K562 (cell line): ENCODE results near the gene PPP1R36. TPM values are rescaled to one million over a fixed set of nuclear protein-coding genes. Genes with fewer than 3 reads are reported as not detected.
A peak's percentile ranks its signal among the peaks of the same experiment; 100 is the strongest.

ENCODE experiments used
- ATAC-seq: fragments of 200-7000 bp; cut with Tn5 transposase; 3 replicates; pipeline ENCODE4 v1.9.1; 2020; ENCODE audit warnings: moderate library complexity
- BruUV-seq: library from RNA; stranded (reverse); fragments of 400-500 nt; replicated peaks from 2 replicates; lab custom pipeline; 2021; lab: Mats Ljungman, UMichigan
- CTCF ChIA-PET: fragments of 300-600 bp; formaldehyde crosslinking; extraction: SDS; loops from one replicate; lab custom pipeline; 2021; ENCODE audit warnings: low intra/inter-chr PET ratio; lab: Yijun Ruan, JAX
- POLR2A ChIA-PET: fragments of 300-600, 350-650 bp; sonication (Branson Sonifier 250); formaldehyde crosslinking; extraction: SDS; loops from one replicate; lab custom pipeline; 2021; ENCODE audit warnings: antibody characterized with exemption, inconsistent platforms; lab: Yijun Ruan, JAX
- DNase-seq, 4 experiments: peaks; one replicate each; pipeline versions ENCODE4 v3.0.0 to v3.0.0-alpha.2; 2011 to 2018; ENCODE audit warnings: low spot score in 3 of 4, mixed read lengths in 3 of 4; ENCODE audit errors: extremely low read depth in 1 of 4
- FAIRE-seq: peaks from 2 replicates; lab custom pipeline; 2011; peaks lifted over from hg19 to GRCh38; lab: Jason Lieb, UNC
- H2AFZ ChIP-seq: 2 replicates; pipeline ENCODE4 v1.6.0; 2011; ENCODE audit warnings: low read depth, low read length, control low read depth, inconsistent platforms
- H3K27ac ChIP-seq: fragments of 200-600 bp; 3 replicates; pipeline ENCODE4 v1.8.0; 2011; ENCODE audit warnings: low read depth, mild to moderate bottlenecking, control low read depth, inconsistent platforms, low read length, moderate library complexity, mixed read lengths; ENCODE audit errors: extremely low read depth
- H3K27me3 ChIP-seq, 2 experiments: fragments of 300-600 bp in 1 of 2; 2 replicates in 1 of 2; 3 replicates in 1 of 2; pipeline versions ENCODE4 v1.6.0 to v1.8.0; 2011; ENCODE audit warnings: inconsistent platforms in 2 of 2, low read length in 2 of 2, mild to moderate bottlenecking in 1 of 2, mixed read lengths in 1 of 2, moderate library complexity in 1 of 2; ENCODE audit not compliant: control insufficient read depth in 2 of 2, insufficient read depth in 2 of 2
- H3K36me3 ChIP-seq: fragments of 300-600 bp; 3 replicates; pipeline ENCODE4 v1.8.0; 2011; ENCODE audit warnings: mild to moderate bottlenecking, low read length, inconsistent platforms; ENCODE audit not compliant: control insufficient read depth, insufficient read depth
- H3K4me1 ChIP-seq, 2 experiments: fragments of 200-600 bp in 1 of 2; replicated peaks in 1 of 2; 2 replicates in 1 of 2; 3 replicates in 1 of 2; pipeline versions ENCODE4 v1.5.1 to v1.8.0; 2011; ENCODE audit warnings: inconsistent platforms in 2 of 2, low read length in 2 of 2, mild to moderate bottlenecking in 1 of 2, mixed read lengths in 1 of 2, moderate library complexity in 1 of 2; ENCODE audit not compliant: control insufficient read depth in 2 of 2, insufficient read depth in 2 of 2
- H3K4me2 ChIP-seq: 2 replicates; pipeline ENCODE4 v1.6.1; 2011; ENCODE audit warnings: low read length, control low read depth, inconsistent platforms, mixed read lengths; ENCODE audit not compliant: insufficient read depth
- H3K4me3 ChIP-seq: fragments of 200-600 bp; sonication (generic), shearing (Covaris generic); 2 replicates; pipeline ENCODE4 v1.5.1; 2016; ENCODE audit warnings: control low read depth, inconsistent platforms
- H3K79me2 ChIP-seq: fragments of 200-600 bp; 3 replicates; pipeline ENCODE4 v1.8.0; 2011; ENCODE audit warnings: low read length, inconsistent platforms; ENCODE audit not compliant: control insufficient read depth, insufficient read depth
- H3K9ac ChIP-seq, 2 experiments: 2 replicates each; pipeline versions ENCODE4 v1.6.0 to v1.6.1; 2011; ENCODE audit warnings: low read depth in 2 of 2, low read length in 2 of 2, control low read depth in 1 of 2, inconsistent platforms in 1 of 2, mild to moderate bottlenecking in 1 of 2, mixed read lengths in 1 of 2; ENCODE audit not compliant: insufficient read depth in 1 of 2
- H3K9me1 ChIP-seq: one replicate; pipeline ENCODE4 v1.6.0; 2011; ENCODE audit warnings: inconsistent platforms, mild to moderate bottlenecking, low read length, moderate library complexity; ENCODE audit not compliant: control insufficient read depth, insufficient read depth
- H3K9me3 ChIP-seq: replicated peaks from 2 replicates; pipeline ENCODE4 v1.5.1; 2011; ENCODE audit warnings: low read depth, low read length, inconsistent platforms; ENCODE audit not compliant: control insufficient read depth, insufficient read depth
- H4K20me1 ChIP-seq: replicated peaks from 2 replicates; pipeline ENCODE4 v1.6.1; 2011; ENCODE audit warnings: low read length, inconsistent platforms, mixed read lengths; ENCODE audit not compliant: control insufficient read depth, insufficient read depth
- ATF7 ChIP-seq: fragments of 450-650 bp; IDR thresholded peaks from 2 replicates; pipeline ENCODE4 v1.7.1; 2014; ENCODE audit warnings: mild to moderate bottlenecking, moderate library complexity
- CREM ChIP-seq: IDR thresholded peaks from 2 replicates; pipeline ENCODE4 v1.6.1; 2014; ENCODE audit warnings: antibody characterized with exemption, low read depth
- CXXC5 ChIP-seq: fragments of 250-450 bp; sonication (Bioruptor Pico); IDR thresholded peaks from 2 replicates; pipeline ENCODE4 v1.8.0; 2022; ENCODE audit warnings: inconsistent platforms, mild to moderate bottlenecking, moderate library complexity
- FIP1L1 ChIP-seq: fragments of 200-400 bp; formaldehyde crosslinking; IDR thresholded peaks from 2 replicates; pipeline ENCODE4 v1.6.1; 2018; ENCODE audit warnings: mild to moderate bottlenecking, low read depth, low read length; ENCODE audit not compliant: poor library complexity, severe bottlenecking
- NR2C2 ChIP-seq, 2 experiments: fragments of 200-800 bp in 1 of 2; sonication (Bioruptor generic) in 1 of 2; sonication (generic) in 1 of 2; formaldehyde crosslinking in 1 of 2; IDR thresholded peaks; 2 replicates each; pipeline versions ENCODE4 v1.6.1 to v1.8.0; 2016 to 2022; ENCODE audit warnings: mild to moderate bottlenecking in 1 of 2, missing compliant biosample characterization in 1 of 2, missing genetic modification characterization in 1 of 2, missing genetic modification reagents in 1 of 2
- PHF8 ChIP-seq: fragments of 200-600 bp; sonication (generic); IDR thresholded peaks from 2 replicates; pipeline ENCODE4 v1.6.1; 2012; ENCODE audit warnings: mixed run types, mild to moderate bottlenecking, inconsistent platforms, low read length, moderate library complexity, borderline replicate concordance
- PRDM10 ChIP-seq: fragments of 450-650 bp; IDR thresholded peaks from 2 replicates; pipeline ENCODE4 v1.6.1; 2018; ENCODE audit not compliant: partially characterized antibody
- VEZF1 ChIP-seq: fragments of 200-800 bp; sonication (Bioruptor generic); IDR thresholded peaks from 2 replicates; pipeline ENCODE4 v1.6.1; 2017; ENCODE audit warnings: missing genetic modification characterization, missing compliant biosample characterization
- YY1 ChIP-seq, 3 experiments: IDR thresholded peaks; 2 replicates each; pipeline ENCODE4 v1.6.1; 2011; ENCODE audit warnings: low read length in 2 of 3, mild to moderate bottlenecking in 2 of 3, moderate library complexity in 2 of 3, borderline replicate concordance in 1 of 3, control low read depth in 1 of 3, low read depth in 1 of 3; ENCODE audit not compliant: insufficient read depth in 3 of 3, insufficient replicate concordance in 2 of 3, control insufficient read depth in 1 of 3, insufficient read length in 1 of 3; ENCODE audit errors: extremely low read depth in 1 of 3
- ZBTB17 ChIP-seq: fragments of 450-650 bp; formaldehyde crosslinking; IDR thresholded peaks from 2 replicates; pipeline ENCODE4 v1.4.0; 2020; ENCODE audit warnings: mild to moderate bottlenecking
- WGBS: fragments of 100-300 bp; shearing (Covaris generic); methylation state at CpG from one replicate; pipeline ENCODE4 v1.1.6; 2016; ENCODE audit warnings: low coverage, mixed read lengths; ENCODE audit not compliant: insufficient coverage; ENCODE audit errors: missing lambda C conversion rate; 5-methylcytosine and 5-hydroxymethylcytosine counted together
- in situ Hi-C: fragments of 300-500 bp; cut with MboI; formaldehyde crosslinking; loops from 4 replicates; pipeline ENCODE4 v1.15.0; 2018; ENCODE audit warnings: inconsistent platforms, mixed read lengths
- intact Hi-C: fragments of 100-400 bp; cut with micrococcal nuclease; formaldehyde crosslinking; loops from 2 replicates; pipeline ENCODE4 v1.14.2; 2022
- polyA plus RNA-seq, 8 experiments: library from polyadenylated mRNA; depleted of rRNA in 4 of 8; stranded (reverse) in 5 of 8; unstranded in 3 of 8; fragments of >200 nt; fragmentation: Nextera tagmentation in 2 of 8; fragmentation: Illumina TruSeq in 1 of 8; extraction: Ambion mirVana in 2 of 8; extraction: Trizol in 1 of 8; gene quantifications; 2 replicates each; pipeline versions ENCODE4 v1.2.1 to v1.2.3, GENCODE V29; 2011 to 2014; ENCODE audit warnings: inconsistent platforms in 1 of 8, missing spikeins in 1 of 8
- total RNA-seq, 7 experiments: library from RNA; depleted of rRNA in 6 of 7; stranded (reverse); fragments of >200 nt in 6 of 7; fragmentation: Illumina TruSeq in 2 of 7; extraction: Trizol in 2 of 7; gene quantifications; 2 replicates each; pipeline versions ENCODE4 v1.2.1 to v1.2.3, GENCODE V29; 2011 to 2021; ENCODE audit warnings: low replicate concordance in 1 of 7
- TF ChIP-seq, protein P1 (sequence below): IDR thresholded peaks from 2 replicates; pipeline ENCODE4 v1.6.1; 2011; ENCODE audit not compliant: insufficient read length; ENCODE audit errors: extremely low read depth
- TF ChIP-seq, protein P2 (sequence below): IDR thresholded peaks from 3 replicates; pipeline ENCODE4 v1.6.1; 2011; ENCODE audit warnings: borderline replicate concordance, mild to moderate bottlenecking; ENCODE audit not compliant: insufficient read length, insufficient read depth

The PPP1R36 gene
- total and polyA plus RNA-seq, 9 of the 15 experiments (the other 6 are each of a cell fraction or from before 2014, with no cell fraction given), result 0.29 TPM; not detected in 8

- no TSS peak for BruUV-seq
- H3K79me2 ChIP-seq, result peaks cover 56% of the 10 kb centered on the region
- ATAC-seq, result peak; percentile 70
- TF ChIP-seq ATF7 (peak; percentile 50), NR2C2 (CRISPR knock-in tag; IDR thresholded peaks at IDR 0.05) (peak; percentile 35; the same call in 1 of the 2 replicates), NR2C2 (tag; IDR thresholded peaks at IDR 0.05) (no peak), ZBTB17 (CRISPR knock-in tag) (peak; percentile 76; the same call in 1 of the 2 replicates), CREM (peak; percentile 73), VEZF1 (peak; percentile 8), PRDM10 (peak; percentile 97), PHF8 (peak; percentile 44; the same call in 1 of the 2 replicates), YY1 (IDR thresholded peaks at IDR 0.05; ENCODE audit: borderline replicate concordance in 1 of 3, control insufficient read depth in 1 of 3, extremely low read depth in 1 of 3, insufficient read depth in 3 of 3, insufficient read length in 1 of 3, insufficient replicate concordance in 2 of 3, low read depth in 1 of 3, low read length in 2 of 3) (peak in 1 of 3 experiments; percentile 38), CXXC5 (CRISPR knock-in tag) (no peak), FIP1L1 (peak; percentile 45)
- TF ChIP-seq, protein P1, sequence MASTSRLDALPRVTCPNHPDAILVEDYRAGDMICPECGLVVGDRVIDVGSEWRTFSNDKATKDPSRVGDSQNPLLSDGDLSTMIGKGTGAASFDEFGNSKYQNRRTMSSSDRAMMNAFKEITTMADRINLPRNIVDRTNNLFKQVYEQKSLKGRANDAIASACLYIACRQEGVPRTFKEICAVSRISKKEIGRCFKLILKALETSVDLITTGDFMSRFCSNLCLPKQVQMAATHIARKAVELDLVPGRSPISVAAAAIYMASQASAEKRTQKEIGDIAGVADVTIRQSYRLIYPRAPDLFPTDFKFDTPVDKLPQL, result peak; percentile 10
- TF ChIP-seq, protein P2, sequence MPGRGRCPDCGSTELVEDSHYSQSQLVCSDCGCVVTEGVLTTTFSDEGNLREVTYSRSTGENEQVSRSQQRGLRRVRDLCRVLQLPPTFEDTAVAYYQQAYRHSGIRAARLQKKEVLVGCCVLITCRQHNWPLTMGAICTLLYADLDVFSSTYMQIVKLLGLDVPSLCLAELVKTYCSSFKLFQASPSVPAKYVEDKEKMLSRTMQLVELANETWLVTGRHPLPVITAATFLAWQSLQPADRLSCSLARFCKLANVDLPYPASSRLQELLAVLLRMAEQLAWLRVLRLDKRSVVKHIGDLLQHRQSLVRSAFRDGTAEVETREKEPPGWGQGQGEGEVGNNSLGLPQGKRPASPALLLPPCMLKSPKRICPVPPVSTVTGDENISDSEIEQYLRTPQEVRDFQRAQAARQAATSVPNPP, result no peak
These were observed 45.4 kb upstream of the PPP1R36 start, which contains the start of gene ZBTB1 for GRCh38 chr14:64504310-64504896. ZBTB1 (plus strand) TSS chr14:64504770; CDS start chr14:64521505, 16,735 bp downstream.

More at GRCh38 chr14:64504310-64504896, 45.4 kb upstream of the PPP1R36 start, which contains the start of gene ZBTB1:
- Histone ChIP-seq H3K9me1 (no peaks in the 10 kb centered on the region), H3K4me2 (peak within 1 kb of the TSS; percentile 78), H3K4me3 (peak within 1 kb of the TSS; percentile 64), H3K27ac (peak within 1 kb of the TSS; percentile 91), H2AFZ (peak within 1 kb of the TSS; percentile 90), H3K9me3 (no peaks in the 10 kb centered on the region), H3K4me1 (peaks cover 25 to 41% of the 10 kb centered on the region in 2 experiments), H4K20me1 (no peaks in the 10 kb centered on the region), H3K36me3 (no peaks in the 10 kb centered on the region; the same call in 2 of the 3 replicates), H3K27me3 (no peaks in the 10 kb centered on the region), H3K9ac (peak within 1 kb of the TSS; percentile 85 to 89)
- POLR2A ChIA-PET, result interaction anchor here (0.7 to 1.9 kb wide), 2 partner anchors 11 to 130 kb away, joined by 3 to 4 read pairs; no protein-coding TSS in a partner anchor
- WGBS, result 3% methylated on average over 20 of the region's 63 CpGs
- intact Hi-C loops, result no loop called here
- DNase-seq (peak; percentile 48 to 71 (median 52)), FAIRE-seq (no peak)
- CTCF ChIA-PET, result no interaction called here
- in situ Hi-C loops, result no loop called here
